Glomerular endothelial cell (primary cell): ENCODE measurements around the gene MFNG. TPM values are rescaled to one million over a fixed set of nuclear protein-coding genes. Genes with fewer than 3 reads are reported as not detected.

Experiments
- DNase-seq: peaks from one replicate; pipeline ENCODE4 v3.0.0-alpha.2; 2011; ENCODE audit warnings: low read depth, low spot score; ENCODE audit errors: extremely low read depth
- total RNA-seq: library from RNA; depleted of rRNA; stranded (reverse); fragments of >200 nt; gene quantifications from 2 replicates; pipeline ENCODE4 v1.2.3, GENCODE V29; 2015

Gene MFNG
- total RNA-seq, 1 donor from 2014 or later = 109 TPM

GRCh38 chr22:37514526-37515051 is 28.4 kb upstream of the MFNG start:
- DNase-seq = no peak

- DNase-seq = no peak
Observed at GRCh38 chr22:37511395-37512104, 25.4 kb upstream of the MFNG start.

- no peak for DNase-seq
Observed at GRCh38 chr22:37510091-37510490, 23.9 kb upstream of the MFNG start.

- no peak for DNase-seq
Observed at GRCh38 chr22:37509059-37509860, 23.1 kb upstream of the MFNG start.

- DNase-seq = no peak
Observed at GRCh38 chr22:37508431-37508992, 22.3 kb upstream of the MFNG start.

GRCh38 chr22:37507731-37508130 is 21.5 kb upstream of the MFNG start:
- no peak for DNase-seq

- DNase-seq = no peak
Observed at GRCh38 chr22:37505989-37506388, 19.8 kb upstream of the MFNG start.

- no peak for DNase-seq
Observed at GRCh38 chr22:37505565-37505964, 19.4 kb upstream of the MFNG start.

- DNase-seq = no peak
Observed at GRCh38 chr22:37504964-37505363, 18.8 kb upstream of the MFNG start.

- DNase-seq = no peak
Observed at GRCh38 chr22:37503850-37504249, 17.7 kb upstream of the MFNG start.

- no peak for DNase-seq
Observed at GRCh38 chr22:37503183-37503683, 17.0 kb upstream of the MFNG start.

GRCh38 chr22:37502342-37503182 is 16.4 kb upstream of the MFNG start:
- no peak for DNase-seq

- peak; percentile 66 for DNase-seq
Observed at GRCh38 chr22:37501610-37502341, 15.6 kb upstream of the MFNG start.

- no peak for DNase-seq
Observed at GRCh38 chr22:37500745-37501609, 14.8 kb upstream of the MFNG start.

GRCh38 chr22:37499789-37500540 is 13.8 kb upstream of the MFNG start:
- no peak for DNase-seq

- DNase-seq = no peak
Observed at GRCh38 chr22:37499027-37499707, 13.0 kb upstream of the MFNG start.

GRCh38 chr22:37498289-37498909 is 12.2 kb upstream of the MFNG start:
- DNase-seq = no peak
